CD4-positive, alpha-beta T cell treated with Interleukin-17A for 1 hour (primary cell): ENCODE results near the gene ZDHHC8.

Experiments used
- DNase-seq: peaks from one replicate; pipeline ENCODE4 v3.0.0-alpha.2; 2020

The ZDHHC8 gene

GRCh38 chr22:20130731-20131596 lies 640 bp upstream of the ZDHHC8 start:
- peak; percentile 80 for DNase-seq

GRCh38 chr22:20131859-20132685 lies 468 bp downstream of the ZDHHC8 start:
- DNase-seq, result peak; percentile 20

GRCh38 chr22:20132686-20133246 lies 1.2 kb downstream of the ZDHHC8 start:
- DNase-seq, result no peak

- no peak for DNase-seq
Measured at GRCh38 chr22:20133930-20134549, 2.4 kb downstream of the ZDHHC8 start.

GRCh38 chr22:20135265-20135664 lies 3.7 kb downstream of the ZDHHC8 start:
- DNase-seq, result no peak

- DNase-seq, result no peak
Measured at GRCh38 chr22:20135806-20136602, 4.4 kb downstream of the ZDHHC8 start.

- no peak for DNase-seq
Measured at GRCh38 chr22:20136603-20136873, 4.9 kb downstream of the ZDHHC8 start.

- DNase-seq, result no peak
Measured at GRCh38 chr22:20137113-20137512, 5.5 kb downstream of the ZDHHC8 start.

GRCh38 chr22:20137671-20138416 lies 6.2 kb downstream of the ZDHHC8 start:
- no peak for DNase-seq

GRCh38 chr22:20138417-20138738 lies 6.8 kb downstream of the ZDHHC8 start:
- no peak for DNase-seq

- no peak for DNase-seq
Measured at GRCh38 chr22:20138868-20139267, 7.3 kb downstream of the ZDHHC8 start.

GRCh38 chr22:20139391-20140106 lies 7.9 kb downstream of the ZDHHC8 start:
- DNase-seq, result no peak

- DNase-seq, result no peak
Measured at GRCh38 chr22:20140107-20140445, 8.5 kb downstream of the ZDHHC8 start.

GRCh38 chr22:20140521-20140964 lies 8.9 kb downstream of the ZDHHC8 start:
- DNase-seq, result no peak

- DNase-seq, result no peak
Measured at GRCh38 chr22:20141186-20142077, 9.8 kb downstream of the ZDHHC8 start.

GRCh38 chr22:20142711-20143621 lies 11.4 kb downstream of the ZDHHC8 start:
- no peak for DNase-seq

- no peak for DNase-seq
Measured at GRCh38 chr22:20143883-20144665, 12.5 kb downstream of the ZDHHC8 start.

- DNase-seq, result no peak
Measured at GRCh38 chr22:20145206-20145831, 13.7 kb downstream of the ZDHHC8 start.
